Osteoblast (primary cell): ENCODE data around the gene TOMM7. TPM values are rescaled to one million over a fixed set of nuclear protein-coding genes. Genes with fewer than 3 reads are reported as not detected.
"Not testable (repeated sequence)": the region's sequence is repeated elsewhere in the genome, so short reads cannot be mapped to it uniquely, and the experiment has no call there.

ENCODE experiments used
- DNase-seq: peaks from one replicate; pipeline ENCODE4 v3.0.0; 2011; ENCODE audit warnings: low spot score, mixed read lengths; ENCODE audit not compliant: insufficient read length; ENCODE audit errors: missing footprints
- H2AFZ ChIP-seq: 2 replicates; pipeline ENCODE4 v1.6.0; 2011; ENCODE audit warnings: mild to moderate bottlenecking, low read length
- H3K27ac ChIP-seq: 2 replicates; pipeline ENCODE4 v1.5.1; 2011; ENCODE audit warnings: mild to moderate bottlenecking, low read depth, low read length, moderate library complexity
- H3K27me3 ChIP-seq: 2 replicates; pipeline ENCODE4 v1.6.0; 2012; ENCODE audit warnings: mild to moderate bottlenecking, control low read depth, inconsistent platforms, low read length, moderate library complexity; ENCODE audit not compliant: insufficient read depth
- H3K36me3 ChIP-seq: 2 replicates; pipeline ENCODE4 v1.5.1; 2011; ENCODE audit warnings: mild to moderate bottlenecking, low read length, control low read depth, moderate library complexity; ENCODE audit not compliant: insufficient read depth
- H3K4me1 ChIP-seq: 2 replicates; pipeline ENCODE4 v1.5.1; 2011; ENCODE audit warnings: mild to moderate bottlenecking, low read length, control low read depth, moderate library complexity; ENCODE audit not compliant: insufficient read depth
- H3K4me2 ChIP-seq: 2 replicates; pipeline ENCODE4 v1.6.0; 2011; ENCODE audit warnings: mild to moderate bottlenecking, low read length; ENCODE audit not compliant: insufficient read depth
- H3K4me3 ChIP-seq: fragments of 200-600 bp; sonication (generic); 3 replicates; pipeline ENCODE4 v1.5.1; 2012; ENCODE audit warnings: mild to moderate bottlenecking, low read length, inconsistent platforms; ENCODE audit not compliant: insufficient read depth
- H3K79me2 ChIP-seq: 2 replicates; pipeline ENCODE4 v1.6.0; 2012; ENCODE audit warnings: mild to moderate bottlenecking, low read length, control low read depth, inconsistent platforms; ENCODE audit not compliant: insufficient read depth
- H3K9me3 ChIP-seq: 2 replicates; pipeline ENCODE4 v1.5.1; 2011; ENCODE audit warnings: low read depth, low read length, control low read depth
- H4K20me1 ChIP-seq: 2 replicates; pipeline ENCODE4 v1.6.0; 2012; ENCODE audit warnings: mild to moderate bottlenecking, low read length, control low read depth; ENCODE audit not compliant: insufficient read depth
- CTCF ChIP-seq: IDR thresholded peaks from 2 replicates; pipeline ENCODE4 v1.5.1; 2011; ENCODE audit warnings: mild to moderate bottlenecking, low read depth, low read length, moderate library complexity; ENCODE audit errors: extremely low read depth
- total RNA-seq: library from RNA; depleted of rRNA; stranded (reverse); fragments of >200 nt; gene quantifications from 2 replicates; pipeline ENCODE4 v1.2.3, GENCODE V29; 2012

The TOMM7 gene
- total RNA-seq, 1 donor = 144 TPM

GRCh38 chr7:22806752-22807151 is 15.9 kb downstream of the TOMM7 start:
- no peak overlapping the region for H3K27ac ChIP-seq
- no peaks in the 10 kb centered on the region for H4K20me1 ChIP-seq
- H3K79me2 ChIP-seq = no peaks in the 10 kb centered on the region
- H2AFZ ChIP-seq = no peak overlapping the region
- H3K4me1 ChIP-seq = no peaks in the 10 kb centered on the region
- no peak overlapping the region for H3K4me3 ChIP-seq
- no peak for TF ChIP-seq CTCF
- no peaks in the 10 kb centered on the region for H3K9me3 ChIP-seq
- H3K27me3 ChIP-seq = no peaks in the 10 kb centered on the region
- H3K4me2 ChIP-seq = no peak overlapping the region
- no peak for DNase-seq
- peaks cover 6% of the 10 kb centered on the region for H3K36me3 ChIP-seq

- no peak overlapping the region for H3K4me3 ChIP-seq
- no peaks in the 10 kb centered on the region for H3K4me1 ChIP-seq
- H2AFZ ChIP-seq = no peak overlapping the region
- no peaks in the 10 kb centered on the region for H3K79me2 ChIP-seq
- H3K4me2 ChIP-seq = no peak overlapping the region
- H3K9me3 ChIP-seq = no peaks in the 10 kb centered on the region
- no peak for TF ChIP-seq CTCF
- H3K27me3 ChIP-seq = no peaks in the 10 kb centered on the region
- DNase-seq = no peak
- H4K20me1 ChIP-seq = no peaks in the 10 kb centered on the region
- H3K36me3 ChIP-seq = peaks cover under 1% of the 10 kb centered on the region
- H3K27ac ChIP-seq = no peak overlapping the region
Measured at GRCh38 chr7:22805227-22805626, 17.4 kb downstream of the TOMM7 start.

GRCh38 chr7:22802831-22803230 is 19.8 kb downstream of the TOMM7 start:
- H3K79me2 ChIP-seq, H3K4me3 ChIP-seq, H3K4me1 ChIP-seq, H3K4me2 ChIP-seq, H3K27me3 ChIP-seq, H3K36me3 ChIP-seq, H4K20me1 ChIP-seq, H3K9me3 ChIP-seq, H2AFZ ChIP-seq, H3K27ac ChIP-seq, DNase-seq: not testable (repeated sequence)

GRCh38 chr7:22802426-22802825 is 20.2 kb downstream of the TOMM7 start:
- H3K4me3 ChIP-seq = no peak overlapping the region
- H3K4me1 ChIP-seq = peaks cover 5% of the 10 kb centered on the region
- H3K27me3 ChIP-seq = no peaks in the 10 kb centered on the region
- no peak overlapping the region for H3K27ac ChIP-seq
- TF ChIP-seq CTCF = no peak
- H3K79me2 ChIP-seq = no peaks in the 10 kb centered on the region
- no peaks in the 10 kb centered on the region for H4K20me1 ChIP-seq
- H2AFZ ChIP-seq = no peak overlapping the region
- H3K4me2 ChIP-seq = no peak overlapping the region
- no peak for DNase-seq
- H3K36me3 ChIP-seq = no peaks in the 10 kb centered on the region
- H3K9me3 ChIP-seq = no peaks in the 10 kb centered on the region
